CD14-positive monocyte (primary cell): ENCODE measurements around the gene BMI1. TPM values are rescaled to one million over a fixed set of nuclear protein-coding genes. Genes with fewer than 3 reads are reported as not detected.

Source experiments
- DNase-seq, 3 donors: peaks; one replicate each; pipeline ENCODE4 v3.0.0-alpha.2; 2011 to 2022
- H2AFZ ChIP-seq: 2 replicates; pipeline ENCODE4 v1.6.0; 2012; ENCODE audit warnings: mild to moderate bottlenecking, low read depth, low read length, inconsistent platforms; ENCODE audit not compliant: insufficient read depth, poor library complexity, severe bottlenecking
- H3K27ac ChIP-seq, 2 donors: 1 replicate in 1 of 2; 2 replicates in 1 of 2; pipeline ENCODE4 v1.5.1; 2012 to 2013; ENCODE audit warnings: low read length in 2 of 2, control low read depth in 1 of 2, inconsistent platforms in 1 of 2, low read depth in 1 of 2, mild to moderate bottlenecking in 1 of 2
- H3K27me3 ChIP-seq, 2 donors: one replicate each; pipeline versions ENCODE4 v1.6.0 to v1.6.1; 2011 to 2013; ENCODE audit warnings: low read length in 2 of 2; ENCODE audit not compliant: control insufficient read depth in 2 of 2, insufficient read depth in 2 of 2
- H3K36me3 ChIP-seq, 2 donors: replicated peaks in 1 of 2; 1 replicate in 1 of 2; 2 replicates in 1 of 2; pipeline versions ENCODE4 v1.5.1 to v1.6.1; 2012 to 2013; ENCODE audit warnings: low read length in 2 of 2, control low read depth in 1 of 2, inconsistent platforms in 1 of 2, mild to moderate bottlenecking in 1 of 2; ENCODE audit not compliant: insufficient read depth in 2 of 2, control insufficient read depth in 1 of 2
- H3K4me1 ChIP-seq, 2 donors: 1 replicate in 1 of 2; 2 replicates in 1 of 2; pipeline versions ENCODE4 v1.5.1 to v1.6.1; 2012 to 2013; ENCODE audit warnings: low read length in 2 of 2, control low read depth in 1 of 2, inconsistent platforms in 1 of 2, mild to moderate bottlenecking in 1 of 2, moderate library complexity in 1 of 2; ENCODE audit not compliant: insufficient read depth in 2 of 2, control insufficient read depth in 1 of 2
- H3K4me2 ChIP-seq: replicated peaks from 2 replicates; pipeline ENCODE3; 2012; ENCODE audit warnings: low read length, moderate library complexity, mild to moderate bottlenecking; ENCODE audit not compliant: poor library complexity, severe bottlenecking; ENCODE audit errors: extremely low read depth
- H3K4me3 ChIP-seq, 3 experiments: fragments of 200-600 bp in 1 of 3; sonication (generic) in 1 of 3; replicated peaks in 1 of 3; 1 replicate in 2 of 3; 2 replicates in 1 of 3; pipeline ENCODE4 v1.5.1; 2011 to 2013; ENCODE audit warnings: low read length in 3 of 3, mild to moderate bottlenecking in 3 of 3, control low read depth in 2 of 3, low read depth in 2 of 3, inconsistent platforms in 1 of 3, moderate library complexity in 1 of 3
- H3K79me2 ChIP-seq: 2 replicates; pipeline ENCODE4 v1.6.0; 2012; ENCODE audit warnings: mild to moderate bottlenecking, control low read depth, inconsistent platforms, low read length, moderate library complexity; ENCODE audit not compliant: insufficient read depth
- H3K9ac ChIP-seq: 2 replicates; pipeline ENCODE4 v1.6.0; 2017; ENCODE audit warnings: low read length, mild to moderate bottlenecking; ENCODE audit not compliant: insufficient read depth, poor library complexity, severe bottlenecking
- H3K9me3 ChIP-seq, 2 donors: replicated peaks in 1 of 2; 1 replicate in 1 of 2; 2 replicates in 1 of 2; pipeline versions ENCODE4 v1.5.1 to v1.6.1; 2012 to 2013; ENCODE audit warnings: low read length in 2 of 2, control low read depth in 1 of 2; ENCODE audit not compliant: control insufficient read depth in 1 of 2, insufficient read depth in 1 of 2
- H4K20me1 ChIP-seq: 2 replicates; pipeline ENCODE4 v1.6.0; 2012; ENCODE audit warnings: mild to moderate bottlenecking, low read length, control low read depth, moderate library complexity; ENCODE audit not compliant: insufficient read depth
- H3K27ac Mint-ChIP-seq, 7 donors: one replicate each; pipeline ENCODE4 v1.8.0; 2020; ENCODE audit warnings: mild to moderate bottlenecking in 7 of 7, mixed read lengths in 7 of 7, moderate library complexity in 6 of 7, inconsistent platforms in 2 of 7
- H3K27me3 Mint-ChIP-seq, 3 donors: one replicate each; pipeline ENCODE4 v1.8.0; 2021 to 2022; ENCODE audit warnings: low read depth in 3 of 3, mild to moderate bottlenecking in 3 of 3, mixed read lengths in 3 of 3, moderate library complexity in 3 of 3, inconsistent platforms in 1 of 3
- H3K36me3 Mint-ChIP-seq, 2 donors: one replicate each; pipeline ENCODE4 v1.8.0; 2020; ENCODE audit warnings: mixed read lengths in 2 of 2, inconsistent platforms in 1 of 2, mild to moderate bottlenecking in 1 of 2
- H3K4me1 Mint-ChIP-seq: one replicate; pipeline ENCODE4 v1.8.0; 2020; ENCODE audit warnings: mild to moderate bottlenecking, mixed read lengths
- H3K4me3 Mint-ChIP-seq, 2 donors: one replicate each; pipeline ENCODE4 v1.8.0; 2020; ENCODE audit warnings: mild to moderate bottlenecking in 2 of 2, mixed read lengths in 2 of 2, moderate library complexity in 1 of 2
- H3K9me3 Mint-ChIP-seq, 7 donors: one replicate each; pipeline ENCODE4 v1.8.0; 2020 to 2022; ENCODE audit warnings: mixed read lengths in 7 of 7, mild to moderate bottlenecking in 6 of 7, moderate library complexity in 6 of 7, inconsistent platforms in 2 of 7
- WGBS: methylation state at CpG from one replicate; pipeline ENCODE4 v1.1.5; 2013; ENCODE audit warnings: missing lambda C conversion rate; ENCODE audit not compliant: insufficient coverage; 5-methylcytosine and 5-hydroxymethylcytosine counted together
- intact Hi-C, 2 donors: fragments of 100-400 bp; cut with micrococcal nuclease; formaldehyde crosslinking; loops; one replicate each; pipeline versions ENCODE4 v1.15.0 to v1.15.1; 2023
- polyA plus RNA-seq, 3 donors: library from polyadenylated mRNA; depleted of rRNA in 1 of 3; unstranded in 2 of 3; stranded (reverse) in 1 of 3; fragments of 300-500 nt in 2 of 3; fragments of >200 nt in 1 of 3; fragmentation: Illumina TruSeq in 2 of 3; gene quantifications; 1 replicate in 2 of 3; 2 replicates in 1 of 3; pipeline ENCODE4 v1.2.3, GENCODE V29; 2012 to 2021
- small RNA-seq: library from RNA; depleted of rRNA; stranded (forward); fragments of <200 nt; gene quantifications from one replicate; pipeline ENCODE3, GENCODE V24; 2012; ENCODE audit warnings: low read depth; ENCODE audit not compliant: insufficient read length
- TF ChIP-seq, protein P1 (sequence below): fragments of 200-600 bp; IDR thresholded peaks from one replicate; pipeline ENCODE4 v1.8.0; 2022; ENCODE audit warnings: antibody characterized with exemption, mild to moderate bottlenecking

BMI1 gene
- polyA plus RNA-seq, 3 donors = 7.5 to 11.9 (median 11.0) TPM

DNA sequence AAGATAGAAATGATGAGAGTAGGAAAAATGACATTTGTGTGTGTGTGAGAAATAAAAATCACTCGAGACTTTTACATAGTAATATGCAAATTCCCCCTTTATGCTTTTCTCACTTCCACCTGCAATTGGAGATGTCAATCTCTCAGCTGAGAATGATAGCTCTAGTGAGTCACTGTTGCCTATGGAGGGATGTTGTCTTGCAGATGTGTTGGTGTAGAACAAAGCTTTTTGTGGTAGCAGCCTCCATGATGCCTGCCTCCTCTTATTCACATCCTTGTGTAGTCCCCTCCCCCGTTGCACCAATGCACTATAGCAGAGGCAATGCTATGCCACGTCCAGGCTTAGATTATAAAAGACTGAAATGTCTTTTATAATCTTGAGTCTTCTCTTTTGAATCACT lies 58.2 kb downstream of the BMI1 start:
- no peaks in the 10 kb centered on the region for H3K9me3 ChIP-seq
- H3K4me2 ChIP-seq = no peak overlapping the region
- TF ChIP-seq, protein P1, sequence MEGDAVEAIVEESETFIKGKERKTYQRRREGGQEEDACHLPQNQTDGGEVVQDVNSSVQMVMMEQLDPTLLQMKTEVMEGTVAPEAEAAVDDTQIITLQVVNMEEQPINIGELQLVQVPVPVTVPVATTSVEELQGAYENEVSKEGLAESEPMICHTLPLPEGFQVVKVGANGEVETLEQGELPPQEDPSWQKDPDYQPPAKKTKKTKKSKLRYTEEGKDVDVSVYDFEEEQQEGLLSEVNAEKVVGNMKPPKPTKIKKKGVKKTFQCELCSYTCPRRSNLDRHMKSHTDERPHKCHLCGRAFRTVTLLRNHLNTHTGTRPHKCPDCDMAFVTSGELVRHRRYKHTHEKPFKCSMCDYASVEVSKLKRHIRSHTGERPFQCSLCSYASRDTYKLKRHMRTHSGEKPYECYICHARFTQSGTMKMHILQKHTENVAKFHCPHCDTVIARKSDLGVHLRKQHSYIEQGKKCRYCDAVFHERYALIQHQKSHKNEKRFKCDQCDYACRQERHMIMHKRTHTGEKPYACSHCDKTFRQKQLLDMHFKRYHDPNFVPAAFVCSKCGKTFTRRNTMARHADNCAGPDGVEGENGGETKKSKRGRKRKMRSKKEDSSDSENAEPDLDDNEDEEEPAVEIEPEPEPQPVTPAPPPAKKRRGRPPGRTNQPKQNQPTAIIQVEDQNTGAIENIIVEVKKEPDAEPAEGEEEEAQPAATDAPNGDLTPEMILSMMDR = no peak
- no peaks in the 10 kb centered on the region for H3K36me3 Mint-ChIP-seq
- no peaks in the 10 kb centered on the region for H3K36me3 ChIP-seq
- peaks cover 0 to 1% (median 0%) of the 10 kb centered on the region in 3 donors for H3K27me3 Mint-ChIP-seq
- no peak overlapping the region for H3K4me3 Mint-ChIP-seq
- no peak overlapping the region for H3K27ac Mint-ChIP-seq
- no peak for DNase-seq
- H3K79me2 ChIP-seq = no peaks in the 10 kb centered on the region
- H4K20me1 ChIP-seq = no peaks in the 10 kb centered on the region
- H3K9ac ChIP-seq = no peak overlapping the region
- no peak overlapping the region for H2AFZ ChIP-seq
- H3K27me3 ChIP-seq = no peaks in the 10 kb centered on the region
- no peaks in the 10 kb centered on the region for H3K4me1 ChIP-seq
- H3K27ac ChIP-seq = no peak overlapping the region
- H3K4me3 ChIP-seq = no peak overlapping the region
- H3K4me1 Mint-ChIP-seq = peaks cover 5% of the 10 kb centered on the region
- H3K9me3 Mint-ChIP-seq = peaks cover 0 to 2% (median 0%) of the 10 kb centered on the region in 7 donors
- WGBS = no CpG with 5 or more reads among the region's 3 CpGs
- intact Hi-C loops = loop anchor here (10.0 kb wide), 1 partner anchor 56 kb away; no protein-coding TSS in a partner anchor

Small RNA genes lying within 50 kb of the gene (small RNA-seq; reads per million reads assigned to genes)
- not detected for gene AL158211.3

Other genes starting within 250 kb of the BMI1 start
- gene EBLN1, start 103.1 kb upstream of the BMI1 start, polyA plus RNA-seq = not detected
- gene COMMD3, start 4.7 kb upstream of the BMI1 start, polyA plus RNA-seq = 100 to 1,000 TPM in 2 of 3 donors, 10 to 100 TPM in 1; 44.9 to 140 (median 138) TPM
- under 1 TPM in 2 of 3 donors, not detected in 1; 0.11 to 0.13 TPM for gene SPAG6, start 24.4 kb downstream of the BMI1 start, polyA plus RNA-seq